Ovary (tissue), 3 donors: ENCODE data around the gene HIVEP3.

Experiments
- EP300 ChIP-seq: sonication (generic); formaldehyde crosslinking; IDR thresholded peaks from one replicate; pipeline ENCODE4 v1.6.1; 2017; ENCODE audit warnings: antibody characterized with exemption
- POLR2A ChIP-seq: fragments of 450-650 bp; IDR thresholded peaks from one replicate; pipeline ENCODE4 v1.6.1; 2017; ENCODE audit warnings: antibody characterized with exemption, mild to moderate bottlenecking, moderate library complexity
- TF ChIP-seq, protein P1 (sequence below), 3 donors: fragments of 450-650 bp in 2 of 3; fragments of 200-600 bp in 1 of 3; IDR thresholded peaks; one replicate each; pipeline versions ENCODE4 v1.5.1 to v1.8.0; 2016 to 2022; ENCODE audit warnings: antibody characterized with exemption in 3 of 3, mild to moderate bottlenecking in 1 of 3
- donor health status: DM: no; HTN: no; CAD: no.

DNA sequence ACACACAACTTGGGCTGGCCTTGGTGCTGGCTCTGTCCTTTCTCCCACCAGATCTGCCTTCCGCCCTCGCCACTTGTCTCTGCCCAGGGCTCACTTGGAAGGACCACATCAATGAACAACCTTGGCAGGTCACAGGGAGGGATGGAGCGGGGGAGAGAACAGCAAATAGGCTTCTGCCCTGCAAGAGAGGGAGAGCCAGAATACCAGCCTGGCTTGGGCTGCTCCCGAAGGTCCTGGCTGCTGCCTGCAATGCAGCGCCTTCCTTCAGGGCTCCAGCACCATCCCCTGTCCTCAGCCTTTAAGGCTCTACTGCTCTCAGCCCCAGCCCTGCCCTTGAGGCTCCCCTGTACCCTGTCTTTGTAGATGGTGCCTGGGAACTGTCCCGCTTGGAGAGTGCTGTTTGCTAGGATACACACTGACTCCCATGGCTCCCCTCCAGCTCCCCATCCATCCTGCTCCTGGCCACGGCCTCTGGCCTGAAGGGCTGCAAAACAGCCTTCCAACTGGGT, 43.8 kb downstream of the HIVEP3 start:
- TF ChIP-seq, protein P1, sequence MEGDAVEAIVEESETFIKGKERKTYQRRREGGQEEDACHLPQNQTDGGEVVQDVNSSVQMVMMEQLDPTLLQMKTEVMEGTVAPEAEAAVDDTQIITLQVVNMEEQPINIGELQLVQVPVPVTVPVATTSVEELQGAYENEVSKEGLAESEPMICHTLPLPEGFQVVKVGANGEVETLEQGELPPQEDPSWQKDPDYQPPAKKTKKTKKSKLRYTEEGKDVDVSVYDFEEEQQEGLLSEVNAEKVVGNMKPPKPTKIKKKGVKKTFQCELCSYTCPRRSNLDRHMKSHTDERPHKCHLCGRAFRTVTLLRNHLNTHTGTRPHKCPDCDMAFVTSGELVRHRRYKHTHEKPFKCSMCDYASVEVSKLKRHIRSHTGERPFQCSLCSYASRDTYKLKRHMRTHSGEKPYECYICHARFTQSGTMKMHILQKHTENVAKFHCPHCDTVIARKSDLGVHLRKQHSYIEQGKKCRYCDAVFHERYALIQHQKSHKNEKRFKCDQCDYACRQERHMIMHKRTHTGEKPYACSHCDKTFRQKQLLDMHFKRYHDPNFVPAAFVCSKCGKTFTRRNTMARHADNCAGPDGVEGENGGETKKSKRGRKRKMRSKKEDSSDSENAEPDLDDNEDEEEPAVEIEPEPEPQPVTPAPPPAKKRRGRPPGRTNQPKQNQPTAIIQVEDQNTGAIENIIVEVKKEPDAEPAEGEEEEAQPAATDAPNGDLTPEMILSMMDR (IDR thresholded peaks at IDR 0.05) = no peak
- no peak for TF ChIP-seq POLR2A
- no peak for TF ChIP-seq EP300
